Measurements from ENCODE around the gene CDA.

CDA gene

DNA sequence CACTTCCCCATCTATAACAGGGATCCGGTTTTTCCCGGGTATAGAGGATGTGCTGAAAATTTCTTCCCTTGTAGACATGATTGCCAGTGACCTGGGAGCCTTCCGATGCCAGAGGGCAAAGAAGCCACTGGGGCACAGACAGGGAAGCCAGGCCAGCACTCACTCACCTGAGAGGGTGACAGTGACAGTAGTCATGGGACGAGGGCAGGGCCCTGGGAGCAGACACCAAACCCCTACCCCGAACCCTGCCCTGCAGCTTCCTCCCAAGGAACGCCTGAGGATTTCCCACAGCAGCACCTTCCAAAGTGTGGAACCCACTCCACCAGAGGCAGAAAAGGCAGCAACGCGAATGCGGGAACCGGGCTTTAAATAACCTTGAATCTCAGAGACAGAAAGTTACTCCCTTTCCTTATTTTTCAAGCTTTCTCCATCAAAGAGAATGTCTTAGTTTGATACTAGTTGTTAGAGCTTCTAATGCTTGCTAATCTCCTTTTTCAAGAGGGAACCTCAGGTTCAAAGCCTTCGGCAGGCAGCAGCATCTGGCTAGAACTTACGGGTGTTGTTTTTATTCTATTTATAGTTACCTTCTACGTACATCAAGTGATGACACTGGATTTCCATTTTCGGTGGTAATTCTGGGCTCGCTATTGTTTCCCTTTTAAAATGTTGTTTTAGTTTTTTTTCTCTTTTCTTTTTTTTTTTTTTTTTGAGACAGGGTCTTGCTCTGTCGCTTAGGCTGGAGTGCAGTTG lies 69.4 kb downstream of the CDA start:
- no peak for DNase-seq

DNA sequence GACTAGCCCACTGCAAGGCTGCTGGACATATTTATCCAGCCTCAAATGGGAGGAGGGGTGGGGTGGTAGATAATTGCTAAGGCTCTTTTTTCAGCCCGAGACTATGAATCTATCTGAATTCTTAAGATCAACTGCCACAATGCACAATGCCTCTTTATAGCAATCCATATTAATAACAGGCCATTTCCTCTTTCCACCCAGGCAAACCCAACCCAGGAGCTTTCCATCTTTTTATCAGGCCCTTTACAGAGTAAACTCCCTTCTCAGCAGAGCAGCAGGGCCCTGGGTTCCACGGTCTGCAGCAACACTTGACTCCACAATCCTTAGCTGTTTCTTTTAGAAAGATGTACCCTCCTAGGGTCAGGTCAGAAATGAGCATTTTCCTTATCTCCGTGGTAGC lies 71.5 kb downstream of the CDA start:
- no peak for DNase-seq

DNA sequence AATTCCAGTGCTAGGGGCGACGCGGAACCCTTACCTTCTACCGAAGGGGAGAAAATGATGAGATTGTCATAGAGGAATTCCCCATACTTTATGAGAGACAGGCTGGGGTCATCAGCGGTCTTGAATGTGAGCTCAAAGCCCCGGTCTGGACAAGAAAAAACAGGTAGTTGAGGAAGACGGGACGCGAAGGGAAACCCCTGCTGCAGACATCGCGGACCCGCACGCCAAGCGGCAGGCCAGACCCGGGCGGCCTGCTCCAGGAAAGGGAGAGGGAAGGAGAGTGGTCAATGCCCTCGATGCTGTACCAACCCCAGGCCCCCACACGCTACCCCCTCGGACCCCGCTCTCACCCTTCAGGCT lies 71.9 kb downstream of the CDA start:
- DNase-seq, result no peak

DNA sequence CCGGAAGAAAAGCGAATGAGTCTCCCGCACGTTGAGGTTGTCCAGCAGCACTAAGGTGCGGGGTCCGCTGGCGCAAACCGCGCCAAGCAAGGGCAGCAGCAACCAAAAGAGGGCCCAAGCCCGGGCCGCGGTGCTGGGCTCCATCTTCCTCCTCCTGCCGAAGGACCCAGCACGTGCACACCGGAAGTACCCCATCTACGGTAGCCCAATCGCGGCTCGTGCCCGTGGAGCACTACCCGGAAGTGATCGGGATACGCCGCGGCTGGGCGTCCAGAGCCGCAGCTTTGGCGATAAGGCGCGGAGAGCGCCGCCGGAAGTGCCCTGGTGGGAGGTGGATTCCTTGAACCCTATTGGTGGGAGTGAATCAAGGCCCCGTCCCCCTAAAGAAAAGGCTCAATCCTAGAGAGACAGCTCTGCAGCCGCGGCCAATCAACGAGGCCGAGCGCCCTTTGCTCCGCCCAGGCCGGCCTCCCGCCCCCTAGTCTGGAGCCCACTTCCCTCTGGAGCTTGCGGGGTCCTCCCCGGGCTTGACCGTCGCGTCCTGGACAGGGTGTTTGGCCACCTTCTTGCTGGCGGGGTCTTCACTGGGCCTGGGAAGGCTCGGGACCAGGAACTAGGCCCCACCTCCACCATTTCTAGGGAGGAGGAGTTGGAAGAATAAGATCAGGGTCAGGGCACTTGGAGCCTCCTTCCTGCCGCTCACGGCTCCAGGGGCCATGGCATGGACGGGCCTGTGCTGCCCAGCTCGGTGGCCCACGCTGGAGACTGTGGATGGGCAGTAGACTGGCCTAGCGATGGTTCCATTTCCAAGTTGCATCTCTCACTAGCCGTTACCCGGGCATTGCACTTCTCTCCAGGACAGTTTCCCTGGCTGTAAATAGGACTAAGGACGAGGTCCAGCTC lies 72.6 kb downstream of the CDA start, which contains the start of gene DDOST:
Gene DDOST (minus strand): TSS at position 163 of the 903 bp plus-strand sequence. CDS start 19 bp downstream, at position 144.
- peak; percentile 98 for DNase-seq

- no peak for DNase-seq
Observed at GRCh38 chr1:20662110-20662475, 73.2 kb downstream of the CDA start.

GRCh38 chr1:20663365-20663764 lies 74.5 kb downstream of the CDA start:
- DNase-seq, result no peak

DNA sequence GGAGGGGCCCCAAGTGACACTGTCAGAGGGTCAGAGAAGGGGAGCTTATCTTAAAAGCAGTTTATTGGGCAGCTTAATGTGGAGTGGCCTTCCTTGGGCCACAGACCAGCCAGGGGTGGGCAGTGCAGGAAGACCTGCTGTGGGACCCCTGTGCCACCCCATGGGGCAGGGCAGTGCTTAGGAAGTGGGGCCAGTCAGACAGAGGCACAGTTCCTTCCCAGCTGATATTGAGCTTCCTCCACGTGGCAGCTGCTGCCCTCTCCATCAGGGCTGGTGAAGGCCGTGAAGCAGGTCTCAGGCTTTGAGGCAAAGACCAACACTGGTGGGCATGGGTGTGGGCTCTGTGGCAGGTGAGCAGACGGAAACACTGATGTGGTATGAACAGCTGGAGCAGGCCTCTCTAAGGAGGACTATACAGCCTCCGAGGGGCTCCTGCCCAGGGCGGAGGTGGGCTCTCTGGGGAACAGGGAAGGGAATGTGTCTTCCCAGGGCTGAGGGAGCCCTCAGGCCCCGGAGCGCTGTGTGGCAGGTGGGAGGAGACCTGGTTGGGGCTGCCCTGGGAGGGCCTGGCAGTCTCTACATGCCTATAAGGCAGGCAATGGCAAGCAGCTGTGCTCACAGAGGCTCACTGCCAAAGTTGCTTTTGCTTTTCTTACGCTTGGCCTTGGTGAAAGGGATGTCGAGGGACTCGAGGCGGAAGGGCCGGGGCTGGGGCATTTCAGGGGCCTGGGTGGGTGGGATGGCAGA lies 75.2 kb downstream of the CDA start:
- no peak for DNase-seq

GRCh38 chr1:20665726-20666125 lies 76.8 kb downstream of the CDA start:
- DNase-seq, result no peak

- DNase-seq, result no peak
Observed at GRCh38 chr1:20666146-20666545, 77.2 kb downstream of the CDA start.

DNA sequence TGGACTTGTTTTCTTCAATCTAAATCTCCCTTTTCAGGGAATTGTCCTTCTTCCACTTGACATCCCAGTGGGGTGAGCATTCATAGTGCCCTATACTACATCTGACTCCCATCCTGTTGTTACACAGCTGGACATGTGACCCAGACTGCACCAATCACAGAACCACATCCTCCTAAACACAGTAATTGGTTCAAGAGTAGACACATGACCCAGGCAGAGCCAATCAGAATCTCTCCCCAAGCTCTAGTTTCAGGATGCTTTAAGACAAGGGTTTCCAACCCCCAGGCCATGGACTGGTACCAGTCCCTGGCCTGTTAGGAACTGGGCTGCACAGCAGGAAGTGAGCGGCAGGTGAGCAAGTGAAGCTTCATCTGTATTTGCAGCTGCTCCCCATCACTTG lies 77.9 kb downstream of the CDA start:
- no peak for DNase-seq

All from DMS79 treated with DMSO at 0.1 percent for 48 hours (cell line).